A673 (cell line): ENCODE measurements around the gene DPM1. TPM values are rescaled to one million over a fixed set of nuclear protein-coding genes. Genes with fewer than 3 reads are reported as not detected.

Experiments used
- BruUV-seq: library from RNA; stranded (reverse); fragments of 400-500 nt; replicated peaks from 2 replicates; lab custom pipeline; 2021; lab: Mats Ljungman, UMichigan
- CTCF ChIA-PET: fragments of 300-600 bp; sonication (Branson Sonifier 250); formaldehyde crosslinking; loops from one replicate; lab custom pipeline; 2022; ENCODE audit warnings: antibody characterized with exemption; lab: Charles Lee
- POLR2A ChIA-PET: fragments of 300-600 bp; sonication (Branson Sonifier 250); formaldehyde crosslinking; loops from one replicate; lab custom pipeline; 2022; ENCODE audit warnings: antibody characterized with exemption; ENCODE audit not compliant: low non-redundant PET; lab: Charles Lee
- DNase-seq: peaks from one replicate; pipeline ENCODE4 v3.0.0-alpha.2; 2015; ENCODE audit warnings: low spot score
- H3K27ac ChIP-seq: fragments of 200-600 bp; sonication (generic); 2 replicates; pipeline ENCODE4 v1.5.1; 2016; ENCODE audit warnings: mixed run types, low read depth, mild to moderate bottlenecking, mixed read lengths, antibody characterized with exemption, low read length; ENCODE audit not compliant: poor library complexity, severe bottlenecking
- H3K27me3 ChIP-seq: fragments of 200-600 bp; sonication (generic); replicated peaks from 2 replicates; pipeline ENCODE4 v1.6.1; 2017; ENCODE audit warnings: mixed run types, low read depth, mild to moderate bottlenecking, mixed read lengths, antibody characterized with exemption, low read length; ENCODE audit not compliant: insufficient read depth, poor library complexity
- H3K36me3 ChIP-seq: fragments of 200-600 bp; sonication (generic); 2 replicates; pipeline ENCODE4 v1.6.1; 2016; ENCODE audit warnings: mixed run types, mild to moderate bottlenecking, mixed read lengths, antibody characterized with exemption, low read length; ENCODE audit not compliant: insufficient read depth, poor library complexity, severe bottlenecking
- H3K4me1 ChIP-seq: fragments of 200-600 bp; sonication (generic); 2 replicates; pipeline ENCODE4 v1.6.1; 2017; ENCODE audit warnings: mixed run types, mild to moderate bottlenecking, mixed read lengths, antibody characterized with exemption, low read length; ENCODE audit not compliant: insufficient read depth, poor library complexity, severe bottlenecking
- H3K4me3 ChIP-seq: fragments of 200-600 bp; sonication (generic); 2 replicates; pipeline ENCODE4 v1.5.1; 2016; ENCODE audit warnings: low read depth, mixed run types, mild to moderate bottlenecking, mixed read lengths, low read length; ENCODE audit not compliant: poor library complexity, severe bottlenecking
- H3K9me3 ChIP-seq: fragments of 200-600 bp; sonication (generic); 2 replicates; pipeline ENCODE4 v1.6.1; 2016; ENCODE audit warnings: mixed run types, low read depth, mild to moderate bottlenecking, mixed read lengths, antibody characterized with exemption, low read length; ENCODE audit not compliant: poor library complexity, severe bottlenecking
- CTCF ChIP-seq: fragments of 300-800, 200-600 bp; sonication (generic); conservative IDR thresholded peaks from 2 replicates; pipeline ENCODE4 v1.5.1; 2017; ENCODE audit warnings: low read depth, mild to moderate bottlenecking, antibody characterized with exemption, low read length, moderate library complexity, mixed read lengths
- EZH2 ChIP-seq: fragments of 200-600 bp; sonication (generic); IDR thresholded peaks from 2 replicates; pipeline ENCODE4 v1.6.1; 2017; ENCODE audit warnings: borderline replicate concordance, low read depth, mild to moderate bottlenecking, mixed read lengths, antibody characterized with exemption, low read length; ENCODE audit not compliant: poor library complexity, severe bottlenecking
- intact Hi-C: fragments of 100-400 bp; cut with micrococcal nuclease; formaldehyde crosslinking; loops from one replicate; pipeline ENCODE4 v1.10.0; 2022; ENCODE audit not compliant: unreplicated experiment
- total RNA-seq: library from RNA; stranded (reverse); gene quantifications from 2 replicates; pipeline ENCODE4 v1.2.3, GENCODE V29; 2021

Gene DPM1
- total RNA-seq, 1 experiment from 2014 or later: 65.5 TPM

- ChIA-PET POLR2A (no interaction called here), CTCF (no interaction called here)
- no TSS peak for BruUV-seq
- no peak for DNase-seq
- Histone ChIP-seq H3K36me3 (peaks cover 86% of the 10 kb centered on the region), H3K27me3 (no peaks in the 10 kb centered on the region), H3K9me3 (no peaks in the 10 kb centered on the region), H3K4me1 (peaks cover 23% of the 10 kb centered on the region), H3K4me3 (no peak overlapping the region), H3K27ac (no peak overlapping the region)
- TF ChIP-seq EZH2 (no peak), CTCF (no peak)
- intact Hi-C loops: no loop called here
Observed at GRCh38 chr20:50895111-50895830, 63.1 kb downstream of the DPM1 start.

- ChIA-PET CTCF (no interaction called here), POLR2A (no interaction called here)
- no TSS peak for BruUV-seq
- Histone ChIP-seq H3K4me3 (no peak overlapping the region), H3K27ac (no peak overlapping the region), H3K36me3 (peaks cover 83% of the 10 kb centered on the region), H3K9me3 (no peaks in the 10 kb centered on the region), H3K27me3 (no peaks in the 10 kb centered on the region), H3K4me1 (peaks cover 15% of the 10 kb centered on the region)
- intact Hi-C loops: no loop called here
- DNase-seq: no peak
- TF ChIP-seq CTCF (no peak), EZH2 (no peak)
Observed at GRCh38 chr20:50893620-50894019, 64.7 kb downstream of the DPM1 start.

GRCh38 chr20:50892394-50892793 lies 65.9 kb downstream of the DPM1 start:
- ChIA-PET CTCF (no interaction called here), POLR2A (no interaction called here)
- H3K27me3 ChIP-seq: no peaks in the 10 kb centered on the region
- H3K4me1 ChIP-seq: peaks cover 3% of the 10 kb centered on the region
- no peak overlapping the region for H3K4me3 ChIP-seq
- BruUV-seq: no TSS peak
- no peak for DNase-seq
- intact Hi-C loops: no loop called here
- no peak for TF ChIP-seq CTCF
- TF ChIP-seq EZH2: no peak
- H3K9me3 ChIP-seq: no peaks in the 10 kb centered on the region
- H3K36me3 ChIP-seq: peaks cover 78% of the 10 kb centered on the region
- no peak overlapping the region for H3K27ac ChIP-seq
